Measurements from ENCODE around the gene SSBP2. TPM values are rescaled to one million over a fixed set of nuclear protein-coding genes. Genes with fewer than 3 reads are reported as not detected.

Gene SSBP2
- total and polyA plus RNA-seq, 2 donors (not counting 1 experiment from before 2014, with no cell fraction given) = 44.4 to 63.1 TPM

DNA sequence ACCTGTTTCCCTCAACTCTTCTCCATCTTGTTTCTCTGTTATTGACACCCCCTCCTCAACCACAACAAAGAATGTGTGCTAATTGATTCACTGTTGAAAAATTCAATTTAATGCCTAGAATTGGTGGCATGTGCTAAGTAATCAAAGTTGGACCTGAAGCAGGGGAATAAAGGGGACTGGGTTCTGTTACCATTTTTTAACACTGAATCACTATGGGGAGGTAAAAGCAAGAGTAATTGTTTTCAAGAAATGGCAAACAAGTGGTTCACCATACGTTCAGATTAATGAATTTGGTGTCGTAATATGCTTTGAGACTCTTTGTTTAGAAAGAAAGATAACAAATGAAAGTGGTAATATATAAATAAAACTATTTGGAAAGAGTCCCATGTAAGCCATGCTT, 17.0 kb upstream of the SSBP2 start:
- no peak overlapping the region for H3K4me2 ChIP-seq (ENCODE audit: extremely low read depth, insufficient read depth, low read length)
- no peak overlapping the region for H2AFZ ChIP-seq (ENCODE audit: low read length)
- no peak overlapping the region for H3K9ac ChIP-seq (ENCODE audit: insufficient read depth, low read length)
- no peaks in the 10 kb centered on the region for H4K20me1 ChIP-seq (ENCODE audit: control insufficient read depth, extremely low read depth, insufficient read depth, low read length)
- DNase-seq (ENCODE audit: low read depth in 2 of 2) = peak; percentile 43 to 68
- no peak overlapping the region for H3K4me3 ChIP-seq (replicated peaks in 1 of 4; ENCODE audit: control extremely low read depth in 1 of 4, insufficient read depth in 1 of 4, low read depth in 3 of 4, low read length in 4 of 4)
- H3K36me3 ChIP-seq (ENCODE audit: control insufficient read depth, insufficient read depth, low read length) = no peaks in the 10 kb centered on the region
- no peaks in the 10 kb centered on the region for H3K9me3 ChIP-seq (ENCODE audit: control insufficient read depth, insufficient read depth, low read depth, low read length)
- H3K27me3 ChIP-seq (ENCODE audit: control insufficient read depth, insufficient read depth, low read length) = no peaks in the 10 kb centered on the region
- peaks cover 7% of the 10 kb centered on the region for H3K4me1 ChIP-seq (ENCODE audit: control insufficient read depth, extremely low read depth, insufficient read depth, low read length)
- H3K27ac ChIP-seq (ENCODE audit: insufficient read depth, low read length) = no peak overlapping the region
- H3K79me2 ChIP-seq (ENCODE audit: control insufficient read depth, insufficient read depth, low read length) = no peaks in the 10 kb centered on the region
- no peak for TF ChIP-seq CTCF (conservative IDR thresholded peaks at IDR 0.05 in 1 of 2, IDR thresholded peaks at IDR 0.05 in 1 of 2; ENCODE audit: low read depth in 1 of 2, low read length in 2 of 2)
- TF ChIP-seq EZH2 (IDR thresholded peaks at IDR 0.05; ENCODE audit: low read length, missing control alignments) = no peak

DNA sequence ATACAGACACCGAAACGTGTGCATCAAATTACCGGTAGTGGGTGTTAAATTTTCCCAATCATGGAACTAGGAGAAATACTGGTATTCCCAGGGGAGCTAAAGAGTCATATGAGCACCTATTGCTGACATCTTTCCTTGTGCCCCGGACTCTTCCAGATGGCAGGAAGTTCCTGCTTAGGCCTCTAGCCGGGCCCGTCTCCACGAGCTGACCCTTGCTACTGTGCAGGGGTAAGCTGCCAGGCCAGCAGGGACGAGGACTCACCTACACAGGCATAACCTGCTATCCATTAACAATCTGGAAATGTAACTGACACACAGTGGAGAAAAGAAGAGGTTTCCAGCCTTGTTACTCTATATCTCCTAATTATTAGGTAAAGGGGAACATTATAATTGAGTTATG, 16.2 kb upstream of the SSBP2 start:
- no peak overlapping the region for H3K4me3 ChIP-seq (replicated peaks in 1 of 4; ENCODE audit: control extremely low read depth in 1 of 4, insufficient read depth in 1 of 4, low read depth in 3 of 4, low read length in 4 of 4)
- DNase-seq (ENCODE audit: low read depth in 2 of 2) = no peak
- no peak overlapping the region for H3K9ac ChIP-seq (ENCODE audit: insufficient read depth, low read length)
- no peaks in the 10 kb centered on the region for H3K27me3 ChIP-seq (ENCODE audit: control insufficient read depth, insufficient read depth, low read length)
- no peaks in the 10 kb centered on the region for H3K9me3 ChIP-seq (ENCODE audit: control insufficient read depth, insufficient read depth, low read depth, low read length)
- no peak overlapping the region for H3K4me2 ChIP-seq (ENCODE audit: extremely low read depth, insufficient read depth, low read length)
- no peak overlapping the region for H3K27ac ChIP-seq (ENCODE audit: insufficient read depth, low read length)
- no peak overlapping the region for H2AFZ ChIP-seq (ENCODE audit: low read length)
- no peaks in the 10 kb centered on the region for H3K36me3 ChIP-seq (ENCODE audit: control insufficient read depth, insufficient read depth, low read length)
- TF ChIP-seq EZH2 (IDR thresholded peaks at IDR 0.05; ENCODE audit: low read length, missing control alignments) = no peak
- TF ChIP-seq CTCF (conservative IDR thresholded peaks at IDR 0.05 in 1 of 2, IDR thresholded peaks at IDR 0.05 in 1 of 2; ENCODE audit: low read depth in 1 of 2, low read length in 2 of 2) = no peak
- H3K4me1 ChIP-seq (ENCODE audit: control insufficient read depth, extremely low read depth, insufficient read depth, low read length) = peaks cover 7% of the 10 kb centered on the region
- H4K20me1 ChIP-seq (ENCODE audit: control insufficient read depth, extremely low read depth, insufficient read depth, low read length) = no peaks in the 10 kb centered on the region
- no peaks in the 10 kb centered on the region for H3K79me2 ChIP-seq (ENCODE audit: control insufficient read depth, insufficient read depth, low read length)

DNA sequence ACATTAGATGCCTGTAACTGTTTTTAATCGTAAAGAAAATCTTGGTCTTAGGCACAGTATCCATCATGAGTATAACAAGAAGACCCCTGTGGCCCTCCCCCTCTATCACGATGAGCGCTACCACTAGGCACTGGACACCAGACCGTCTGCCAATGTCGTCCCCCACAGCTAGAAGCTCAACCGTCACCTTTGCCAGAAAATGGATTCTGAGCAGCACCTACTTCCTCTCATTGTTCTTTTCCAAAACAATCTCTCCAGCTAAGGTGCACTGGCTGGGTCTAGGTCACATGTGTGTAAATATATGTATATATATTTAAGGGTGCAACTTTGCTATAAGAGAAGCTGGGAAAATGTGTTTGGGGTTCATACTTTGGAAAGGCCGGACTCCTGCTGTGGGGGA, 15.7 kb upstream of the SSBP2 start:
- Histone ChIP-seq H3K4me1 (ENCODE audit: control insufficient read depth, extremely low read depth, insufficient read depth, low read length) (peaks cover 7% of the 10 kb centered on the region), H3K9ac (ENCODE audit: insufficient read depth, low read length) (no peak overlapping the region), H3K36me3 (ENCODE audit: control insufficient read depth, insufficient read depth, low read length) (no peaks in the 10 kb centered on the region), H4K20me1 (ENCODE audit: control insufficient read depth, extremely low read depth, insufficient read depth, low read length) (no peaks in the 10 kb centered on the region), H3K27me3 (ENCODE audit: control insufficient read depth, insufficient read depth, low read length) (no peaks in the 10 kb centered on the region), H3K4me3 (replicated peaks in 1 of 4; ENCODE audit: control extremely low read depth in 1 of 4, insufficient read depth in 1 of 4, low read depth in 3 of 4, low read length in 4 of 4) (no peak overlapping the region), H2AFZ (ENCODE audit: low read length) (no peak overlapping the region), H3K79me2 (ENCODE audit: control insufficient read depth, insufficient read depth, low read length) (no peaks in the 10 kb centered on the region), H3K4me2 (ENCODE audit: extremely low read depth, insufficient read depth, low read length) (no peak overlapping the region), H3K27ac (ENCODE audit: insufficient read depth, low read length) (no peak overlapping the region), H3K9me3 (ENCODE audit: control insufficient read depth, insufficient read depth, low read depth, low read length) (no peaks in the 10 kb centered on the region)
- DNase-seq (ENCODE audit: low read depth in 2 of 2) = no peak
- TF ChIP-seq CTCF (conservative IDR thresholded peaks at IDR 0.05 in 1 of 2, IDR thresholded peaks at IDR 0.05 in 1 of 2; ENCODE audit: low read depth in 1 of 2, low read length in 2 of 2) = no peak
- TF ChIP-seq EZH2 (IDR thresholded peaks at IDR 0.05; ENCODE audit: low read length, missing control alignments) = no peak
